Lower leg skin (tissue), 3 donors: Measurements from ENCODE around the gene CCDC82.

Source experiments
- POLR2A ChIP-seq, 2 donors: fragments of 450-650 bp; IDR thresholded peaks; one replicate each; pipeline ENCODE4 v1.6.1; 2016 to 2017; ENCODE audit warnings: antibody characterized with exemption in 2 of 2, mild to moderate bottlenecking in 1 of 2, moderate library complexity in 1 of 2
- TF ChIP-seq, protein P1 (sequence below), 3 donors: fragments of 450-650 bp; IDR thresholded peaks; one replicate each; pipeline ENCODE4 v1.5.1; 2016; ENCODE audit warnings: antibody characterized with exemption in 3 of 3, mild to moderate bottlenecking in 3 of 3, moderate library complexity in 2 of 3

DNA sequence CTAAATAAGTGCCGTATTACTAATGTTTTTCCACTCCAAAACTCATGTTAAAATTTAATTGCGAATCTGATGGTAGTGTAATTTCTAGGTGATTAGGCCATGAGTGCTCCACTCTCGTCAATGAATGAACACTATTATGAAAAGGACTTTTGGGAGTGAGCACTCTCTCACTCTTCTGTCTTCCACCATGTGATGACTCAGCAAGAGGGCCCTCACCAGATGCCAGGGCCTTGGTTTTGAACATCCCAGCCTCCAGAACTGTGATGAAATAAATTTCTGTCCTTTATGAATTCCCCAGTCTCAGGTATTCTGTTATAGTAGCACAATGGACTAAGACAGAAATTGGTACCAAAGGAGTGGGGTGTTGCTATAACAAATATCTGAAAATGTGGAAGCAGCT is 8.2 kb upstream of the CCDC82 start:
- no peak for TF ChIP-seq POLR2A (IDR thresholded peaks at IDR 0.05)
- TF ChIP-seq, protein P1, sequence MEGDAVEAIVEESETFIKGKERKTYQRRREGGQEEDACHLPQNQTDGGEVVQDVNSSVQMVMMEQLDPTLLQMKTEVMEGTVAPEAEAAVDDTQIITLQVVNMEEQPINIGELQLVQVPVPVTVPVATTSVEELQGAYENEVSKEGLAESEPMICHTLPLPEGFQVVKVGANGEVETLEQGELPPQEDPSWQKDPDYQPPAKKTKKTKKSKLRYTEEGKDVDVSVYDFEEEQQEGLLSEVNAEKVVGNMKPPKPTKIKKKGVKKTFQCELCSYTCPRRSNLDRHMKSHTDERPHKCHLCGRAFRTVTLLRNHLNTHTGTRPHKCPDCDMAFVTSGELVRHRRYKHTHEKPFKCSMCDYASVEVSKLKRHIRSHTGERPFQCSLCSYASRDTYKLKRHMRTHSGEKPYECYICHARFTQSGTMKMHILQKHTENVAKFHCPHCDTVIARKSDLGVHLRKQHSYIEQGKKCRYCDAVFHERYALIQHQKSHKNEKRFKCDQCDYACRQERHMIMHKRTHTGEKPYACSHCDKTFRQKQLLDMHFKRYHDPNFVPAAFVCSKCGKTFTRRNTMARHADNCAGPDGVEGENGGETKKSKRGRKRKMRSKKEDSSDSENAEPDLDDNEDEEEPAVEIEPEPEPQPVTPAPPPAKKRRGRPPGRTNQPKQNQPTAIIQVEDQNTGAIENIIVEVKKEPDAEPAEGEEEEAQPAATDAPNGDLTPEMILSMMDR (IDR thresholded peaks at IDR 0.05) = no peak
